GM12878 (cell line): Measurements from ENCODE around the gene FBXL14. TPM values are rescaled to one million over a fixed set of nuclear protein-coding genes. Genes with fewer than 3 reads are reported as not detected.

Source experiments
- BCL11A ChIP-seq: IDR thresholded peaks from 2 replicates; pipeline ENCODE4 v1.6.1; 2011; ENCODE audit warnings: low read depth, low read length
- CBX3 ChIP-seq: fragments of 200-600 bp; sonication (generic); IDR thresholded peaks from 2 replicates; pipeline ENCODE4 v1.6.1; 2016; ENCODE audit warnings: low read depth, borderline replicate concordance
- ESRRA ChIP-seq: IDR thresholded peaks from 2 replicates; pipeline ENCODE4 v1.6.1; 2012; ENCODE audit warnings: mild to moderate bottlenecking, low read length, improper control_type of control experiment
- ETV6 ChIP-seq, 2 experiments: fragments of 450-650 bp in 1 of 2; IDR thresholded peaks in 1 of 2; conservative IDR thresholded peaks in 1 of 2; 2 replicates each; pipeline ENCODE4 v1.6.1; 2014; ENCODE audit warnings: antibody characterized with exemption in 1 of 2, borderline replicate concordance in 1 of 2, low read depth in 1 of 2, mild to moderate bottlenecking in 1 of 2, moderate library complexity in 1 of 2
- EZH2 ChIP-seq: IDR thresholded peaks from 2 replicates; pipeline ENCODE4 v1.6.1; 2012; ENCODE audit warnings: low read depth, mild to moderate bottlenecking, control low read depth, inconsistent platforms, low read length, borderline replicate concordance; ENCODE audit not compliant: control insufficient read depth
- FOXM1 ChIP-seq: IDR thresholded peaks from 2 replicates; pipeline ENCODE4 v1.6.1; 2012; ENCODE audit warnings: low read depth, mild to moderate bottlenecking, inconsistent platforms, low read length, moderate library complexity
- GABPA ChIP-seq: IDR thresholded peaks from 2 replicates; pipeline ENCODE4 v1.6.1; 2014; ENCODE audit warnings: antibody characterized with exemption, low read depth, mild to moderate bottlenecking, inconsistent platforms
- IKZF1 ChIP-seq: fragments of 450-650 bp; conservative IDR thresholded peaks from 2 replicates; pipeline ENCODE4 v1.6.1; 2017; ENCODE audit warnings: antibody characterized with exemption, mild to moderate bottlenecking
- IRF4 ChIP-seq: IDR thresholded peaks from 2 replicates; pipeline ENCODE4 v1.6.1; 2011; ENCODE audit warnings: low read depth, low read length
- MTA3 ChIP-seq: IDR thresholded peaks from 2 replicates; pipeline ENCODE4 v1.6.1; 2012; ENCODE audit warnings: low read length, inconsistent platforms, borderline replicate concordance
- NFIC ChIP-seq: IDR thresholded peaks from 2 replicates; pipeline ENCODE4 v1.6.1; 2012; ENCODE audit warnings: low read depth, mild to moderate bottlenecking, inconsistent platforms, low read length, moderate library complexity
- PAX8 ChIP-seq: fragments of 450-650 bp; IDR thresholded peaks from 2 replicates; pipeline ENCODE4 v1.6.1; 2017; ENCODE audit warnings: mild to moderate bottlenecking, moderate library complexity
- POLR2A ChIP-seq: IDR thresholded peaks from 2 replicates; pipeline ENCODE4 v1.6.1; 2011; ENCODE audit warnings: low read depth, mild to moderate bottlenecking, low read length
- SMARCA5 ChIP-seq: fragments of 450-650 bp; IDR thresholded peaks from 2 replicates; pipeline ENCODE4 v1.6.1; 2017; ENCODE audit warnings: mild to moderate bottlenecking
- SREBF2 ChIP-seq: IDR thresholded peaks from 2 replicates; pipeline ENCODE4 v1.6.1; 2012; ENCODE audit warnings: mild to moderate bottlenecking, low read length
- STAT3 ChIP-seq: IDR thresholded peaks from 2 replicates; pipeline ENCODE4 v1.6.1; 2011; ENCODE audit warnings: low read depth, low read length, improper control_type of control experiment
- TCF12 ChIP-seq: IDR thresholded peaks from 2 replicates; pipeline ENCODE4 v1.6.1; 2011; ENCODE audit warnings: low read depth, mild to moderate bottlenecking, low read length
- polyA plus RNA-seq, 11 experiments: library from polyadenylated mRNA; depleted of rRNA in 4 of 11; unstranded in 6 of 11; stranded (reverse) in 5 of 11; fragments of >200 nt; fragmentation: Nextera tagmentation in 4 of 11; fragmentation: Illumina TruSeq in 1 of 11; extraction: Ambion mirVana in 4 of 11; extraction: Trizol in 1 of 11; gene quantifications; 1 replicate in 1 of 11; 2 replicates in 10 of 11; pipeline versions ENCODE4 v1.2.1 to v1.2.3, GENCODE V29; 2011 to 2016; ENCODE audit warnings: inconsistent platforms in 2 of 11, missing spikeins in 2 of 11, low read depth in 1 of 11
- total RNA-seq, 4 experiments: library from RNA; depleted of rRNA in 3 of 4; stranded (reverse); fragments of >200 nt in 3 of 4; fragmentation: Illumina TruSeq in 1 of 4; extraction: Trizol in 1 of 4; gene quantifications; 2 replicates each; pipeline versions ENCODE4 v1.2.1 to v1.2.3, GENCODE V29; 2013 to 2021
- TF ChIP-seq, protein P1 (sequence below), 3 experiments: IDR thresholded peaks in 2 of 3; conservative IDR thresholded peaks in 1 of 3; 2 replicates each; pipeline ENCODE4 v1.5.1; 2011; ENCODE audit warnings: low read depth in 3 of 3, low read length in 3 of 3, mild to moderate bottlenecking in 3 of 3, control low read depth in 2 of 3, moderate library complexity in 2 of 3, inconsistent platforms in 1 of 3, mixed read lengths in 1 of 3; ENCODE audit not compliant: control insufficient read depth in 2 of 3, insufficient read depth in 1 of 3; ENCODE audit errors: extremely low read depth in 1 of 3
- TF ChIP-seq, protein P2 (sequence below): fragments of 450-650 bp; formaldehyde crosslinking; IDR thresholded peaks from 2 replicates; pipeline ENCODE4 v1.4.0; 2020; ENCODE audit warnings: mild to moderate bottlenecking, moderate library complexity
- TF ChIP-seq, protein P3 (sequence below): fragments of 450-650 bp; IDR thresholded peaks from 2 replicates; pipeline ENCODE4 v1.6.1; 2016; ENCODE audit warnings: mild to moderate bottlenecking
- TF ChIP-seq, protein P4 (sequence below): IDR thresholded peaks from 2 replicates; pipeline ENCODE4 v1.6.1; 2012; ENCODE audit warnings: low read depth, low read length, improper control_type of control experiment

FBXL14 gene
- total and polyA plus RNA-seq, 10 of the 15 experiments (the other 5 are each of a cell fraction or from before 2014, with no cell fraction given), result 0.44 to 19.0 (median 2.9) TPM

DNA sequence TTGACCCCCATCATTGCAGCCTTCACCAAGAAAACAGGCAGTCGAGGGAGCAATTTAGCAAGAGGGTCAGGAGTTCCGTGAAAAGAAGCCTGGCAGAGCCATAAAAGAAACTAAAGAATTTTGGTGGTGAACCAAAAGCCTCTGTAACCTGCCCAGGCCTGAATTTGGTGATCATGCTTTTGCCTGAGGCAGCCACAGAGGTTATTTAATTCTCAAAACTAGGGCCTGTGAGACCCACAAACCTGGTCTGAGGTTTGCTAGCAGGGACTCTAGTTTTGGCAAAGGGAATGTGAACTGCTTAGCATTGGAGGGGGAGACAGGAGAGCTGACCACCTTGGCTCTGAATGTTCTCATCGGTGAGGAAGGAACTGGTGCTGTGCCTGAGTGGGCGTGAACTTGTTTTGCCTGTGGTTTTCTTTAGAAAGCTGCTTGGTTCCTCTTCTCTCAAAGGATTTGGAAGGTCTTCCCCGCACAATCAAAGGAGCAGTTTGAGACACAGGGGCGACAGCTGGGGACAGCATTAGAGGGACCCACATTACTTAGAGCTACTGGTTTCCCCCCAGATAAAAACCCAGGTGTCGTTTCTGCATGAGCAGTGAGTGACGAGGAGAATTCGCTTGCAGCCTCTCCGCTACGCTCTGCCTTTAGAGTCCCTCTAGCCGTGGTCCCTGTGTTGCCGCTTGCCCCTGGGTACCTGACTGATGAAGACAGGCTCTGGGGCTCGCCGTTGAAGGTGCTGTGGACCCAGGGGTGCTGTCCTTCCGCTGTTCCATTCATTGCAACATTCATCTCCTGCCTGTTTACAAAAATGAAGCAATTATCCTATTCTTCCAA is 22.1 kb upstream of the FBXL14 start (continued):
- no peak for TF ChIP-seq STAT3
- no peak for TF ChIP-seq SREBF2
- no peak for TF ChIP-seq SMARCA5
- peak; percentile 50; the same call in 1 of the 2 replicates for TF ChIP-seq IRF4
- TF ChIP-seq CBX3, result no peak
- TF ChIP-seq, protein P1, sequence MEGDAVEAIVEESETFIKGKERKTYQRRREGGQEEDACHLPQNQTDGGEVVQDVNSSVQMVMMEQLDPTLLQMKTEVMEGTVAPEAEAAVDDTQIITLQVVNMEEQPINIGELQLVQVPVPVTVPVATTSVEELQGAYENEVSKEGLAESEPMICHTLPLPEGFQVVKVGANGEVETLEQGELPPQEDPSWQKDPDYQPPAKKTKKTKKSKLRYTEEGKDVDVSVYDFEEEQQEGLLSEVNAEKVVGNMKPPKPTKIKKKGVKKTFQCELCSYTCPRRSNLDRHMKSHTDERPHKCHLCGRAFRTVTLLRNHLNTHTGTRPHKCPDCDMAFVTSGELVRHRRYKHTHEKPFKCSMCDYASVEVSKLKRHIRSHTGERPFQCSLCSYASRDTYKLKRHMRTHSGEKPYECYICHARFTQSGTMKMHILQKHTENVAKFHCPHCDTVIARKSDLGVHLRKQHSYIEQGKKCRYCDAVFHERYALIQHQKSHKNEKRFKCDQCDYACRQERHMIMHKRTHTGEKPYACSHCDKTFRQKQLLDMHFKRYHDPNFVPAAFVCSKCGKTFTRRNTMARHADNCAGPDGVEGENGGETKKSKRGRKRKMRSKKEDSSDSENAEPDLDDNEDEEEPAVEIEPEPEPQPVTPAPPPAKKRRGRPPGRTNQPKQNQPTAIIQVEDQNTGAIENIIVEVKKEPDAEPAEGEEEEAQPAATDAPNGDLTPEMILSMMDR (IDR thresholded peaks at IDR 0.05 in 2 of 3, conservative IDR thresholded peaks at IDR 0.05 in 1 of 3; ENCODE audit: control insufficient read depth in 2 of 3, extremely low read depth in 1 of 3, insufficient read depth in 1 of 3, low read depth in 3 of 3, low read length in 3 of 3), result no peak
- TF ChIP-seq NFIC, result no peak
- peak; percentile 49; the same call in 1 of the 2 replicates for TF ChIP-seq IKZF1
- no peak for TF ChIP-seq MTA3
- TF ChIP-seq POLR2A, result no peak
- TF ChIP-seq TCF12, result 0 out of 2 replicates have a peak, but pooled peaks have one; percentile 56
- TF ChIP-seq PAX8, result no peak
- no peak for TF ChIP-seq GABPA
- no peak for TF ChIP-seq FOXM1
- TF ChIP-seq, protein P2, sequence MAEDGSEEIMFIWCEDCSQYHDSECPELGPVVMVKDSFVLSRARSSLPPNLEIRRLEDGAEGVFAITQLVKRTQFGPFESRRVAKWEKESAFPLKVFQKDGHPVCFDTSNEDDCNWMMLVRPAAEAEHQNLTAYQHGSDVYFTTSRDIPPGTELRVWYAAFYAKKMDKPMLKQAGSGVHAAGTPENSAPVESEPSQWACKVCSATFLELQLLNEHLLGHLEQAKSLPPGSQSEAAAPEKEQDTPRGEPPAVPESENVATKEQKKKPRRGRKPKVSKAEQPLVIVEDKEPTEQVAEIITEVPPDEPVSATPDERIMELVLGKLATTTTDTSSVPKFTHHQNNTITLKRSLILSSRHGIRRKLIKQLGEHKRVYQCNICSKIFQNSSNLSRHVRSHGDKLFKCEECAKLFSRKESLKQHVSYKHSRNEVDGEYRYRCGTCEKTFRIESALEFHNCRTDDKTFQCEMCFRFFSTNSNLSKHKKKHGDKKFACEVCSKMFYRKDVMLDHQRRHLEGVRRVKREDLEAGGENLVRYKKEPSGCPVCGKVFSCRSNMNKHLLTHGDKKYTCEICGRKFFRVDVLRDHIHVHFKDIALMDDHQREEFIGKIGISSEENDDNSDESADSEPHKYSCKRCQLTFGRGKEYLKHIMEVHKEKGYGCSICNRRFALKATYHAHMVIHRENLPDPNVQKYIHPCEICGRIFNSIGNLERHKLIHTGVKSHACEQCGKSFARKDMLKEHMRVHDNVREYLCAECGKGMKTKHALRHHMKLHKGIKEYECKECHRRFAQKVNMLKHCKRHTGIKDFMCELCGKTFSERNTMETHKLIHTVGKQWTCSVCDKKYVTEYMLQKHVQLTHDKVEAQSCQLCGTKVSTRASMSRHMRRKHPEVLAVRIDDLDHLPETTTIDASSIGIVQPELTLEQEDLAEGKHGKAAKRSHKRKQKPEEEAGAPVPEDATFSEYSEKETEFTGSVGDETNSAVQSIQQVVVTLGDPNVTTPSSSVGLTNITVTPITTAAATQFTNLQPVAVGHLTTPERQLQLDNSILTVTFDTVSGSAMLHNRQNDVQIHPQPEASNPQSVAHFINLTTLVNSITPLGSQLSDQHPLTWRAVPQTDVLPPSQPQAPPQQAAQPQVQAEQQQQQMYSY, result no peak
- no peak for TF ChIP-seq EZH2
- TF ChIP-seq ESRRA, result no peak
- TF ChIP-seq, protein P3, sequence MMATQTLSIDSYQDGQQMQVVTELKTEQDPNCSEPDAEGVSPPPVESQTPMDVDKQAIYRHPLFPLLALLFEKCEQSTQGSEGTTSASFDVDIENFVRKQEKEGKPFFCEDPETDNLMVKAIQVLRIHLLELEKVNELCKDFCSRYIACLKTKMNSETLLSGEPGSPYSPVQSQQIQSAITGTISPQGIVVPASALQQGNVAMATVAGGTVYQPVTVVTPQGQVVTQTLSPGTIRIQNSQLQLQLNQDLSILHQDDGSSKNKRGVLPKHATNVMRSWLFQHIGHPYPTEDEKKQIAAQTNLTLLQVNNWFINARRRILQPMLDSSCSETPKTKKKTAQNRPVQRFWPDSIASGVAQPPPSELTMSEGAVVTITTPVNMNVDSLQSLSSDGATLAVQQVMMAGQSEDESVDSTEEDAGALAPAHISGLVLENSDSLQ, result no peak
- no peak for TF ChIP-seq ETV6 (conservative IDR thresholded peaks at IDR 0.05 in 1 of 2, IDR thresholded peaks at IDR 0.05 in 1 of 2; ENCODE audit: borderline replicate concordance in 1 of 2, low read depth in 1 of 2)
- TF ChIP-seq, protein P4, sequence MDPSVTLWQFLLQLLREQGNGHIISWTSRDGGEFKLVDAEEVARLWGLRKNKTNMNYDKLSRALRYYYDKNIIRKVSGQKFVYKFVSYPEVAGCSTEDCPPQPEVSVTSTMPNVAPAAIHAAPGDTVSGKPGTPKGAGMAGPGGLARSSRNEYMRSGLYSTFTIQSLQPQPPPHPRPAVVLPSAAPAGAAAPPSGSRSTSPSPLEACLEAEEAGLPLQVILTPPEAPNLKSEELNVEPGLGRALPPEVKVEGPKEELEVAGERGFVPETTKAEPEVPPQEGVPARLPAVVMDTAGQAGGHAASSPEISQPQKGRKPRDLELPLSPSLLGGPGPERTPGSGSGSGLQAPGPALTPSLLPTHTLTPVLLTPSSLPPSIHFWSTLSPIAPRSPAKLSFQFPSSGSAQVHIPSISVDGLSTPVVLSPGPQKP, result no peak
- 0 out of 2 replicates have a peak, but pooled peaks have one; percentile 32 for TF ChIP-seq BCL11A
